Measurements from ENCODE around the gene PLK2. TPM values are rescaled to one million over a fixed set of nuclear protein-coding genes. Genes with fewer than 3 reads are reported as not detected.

PLK2 gene
- polyA plus RNA-seq, 2 donors, result 21.5 to 24.4 TPM

DNA sequence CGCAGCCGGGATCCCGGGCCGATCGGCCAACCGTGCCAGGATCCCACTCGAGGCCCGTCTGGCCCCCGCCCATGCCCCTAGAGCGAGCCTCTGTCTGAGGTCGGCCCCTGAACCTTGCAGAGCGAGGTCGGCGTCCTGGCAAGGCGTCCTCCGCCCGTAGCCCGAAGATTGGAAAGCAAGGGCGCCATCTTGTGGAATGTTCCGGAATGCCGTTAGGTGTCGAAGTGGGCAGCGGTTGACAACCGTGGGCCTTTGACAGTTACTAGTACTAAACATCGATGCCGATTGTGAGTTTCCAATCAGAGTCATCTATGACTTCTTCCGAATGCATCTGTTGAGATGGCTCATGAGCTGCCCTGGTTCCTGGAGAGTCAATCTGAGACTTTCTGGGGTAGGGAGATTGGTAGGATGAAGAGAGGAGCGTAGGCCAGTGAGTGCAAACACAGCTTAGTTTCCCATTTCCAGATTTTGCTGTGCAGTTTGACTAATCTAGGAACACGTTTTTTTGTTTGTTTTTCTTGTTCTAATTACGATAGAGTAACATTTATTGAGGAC lies 923 bp upstream of the PLK2 start:
- H3K27ac ChIP-seq (ENCODE audit: low read depth in 2 of 2, low read length in 1 of 2), result peak overlapping the region; percentile 93 to 97
- peaks cover 0 to 3% of the 10 kb centered on the region in 2 donors for H3K36me3 ChIP-seq (ENCODE audit: control insufficient read depth in 2 of 2, insufficient read depth in 2 of 2, low read length in 1 of 2)
- WGBS, 2 donors, result 6% methylated on average over 30 of the region's 30 CpGs
- no peaks in the 10 kb centered on the region for H3K4me1 ChIP-seq (ENCODE audit: control insufficient read depth in 2 of 2, insufficient read depth in 2 of 2, low read length in 1 of 2)
- no peaks in the 10 kb centered on the region for H3K27me3 ChIP-seq (ENCODE audit: control insufficient read depth in 1 of 2, insufficient read depth in 2 of 2, low read length in 2 of 2)
- peak overlapping the region; percentile 93 to 99 for H3K4me3 ChIP-seq (ENCODE audit: low read depth in 1 of 2, low read length in 2 of 2)
- H3K9me3 ChIP-seq (ENCODE audit: control insufficient read depth in 2 of 2, insufficient read depth in 1 of 2, low read depth in 1 of 2, low read length in 1 of 2), result no peaks in the 10 kb centered on the region

DNA sequence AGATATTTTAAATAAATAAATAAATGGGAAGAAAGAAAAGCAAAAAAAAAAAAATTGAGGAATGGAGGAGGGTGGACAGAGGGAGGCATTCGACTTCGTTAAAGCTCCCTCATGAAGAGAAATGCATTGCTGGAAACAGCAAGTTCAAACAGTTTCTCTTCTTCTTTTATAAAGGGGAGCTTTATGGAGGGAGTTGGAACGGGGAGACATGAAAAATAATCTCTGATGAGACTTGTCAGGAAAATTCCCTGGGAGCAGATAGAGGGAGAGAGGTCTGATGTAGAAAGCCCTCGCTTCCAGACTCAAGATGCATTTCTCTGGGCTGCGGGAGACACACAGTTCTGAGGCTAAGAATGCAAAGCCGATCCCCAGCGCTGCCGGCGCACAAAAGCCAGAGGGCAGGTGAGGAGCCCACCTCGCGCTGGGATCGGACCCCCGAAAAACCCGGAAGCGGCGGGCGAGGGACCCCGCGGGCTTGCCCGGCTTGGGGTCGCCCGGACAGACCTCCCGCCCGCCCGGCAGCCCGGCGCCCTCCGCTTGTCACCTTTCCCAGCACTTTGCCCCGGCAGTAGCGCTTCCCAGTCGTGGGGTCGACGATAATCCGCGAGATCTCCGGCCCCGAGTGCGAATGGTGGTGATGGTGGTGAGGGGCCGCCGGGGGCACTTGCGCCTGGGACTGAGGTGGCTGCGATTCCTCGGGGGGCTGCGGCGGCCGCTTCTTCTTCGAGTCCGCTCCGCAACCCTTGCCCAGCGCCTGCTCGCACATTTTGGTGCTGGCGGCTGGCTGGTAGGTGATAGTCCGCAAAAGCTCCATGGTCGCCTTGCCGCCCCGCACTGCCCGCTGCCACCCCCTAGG lies 512 bp downstream of the PLK2 start:
- Histone ChIP-seq H3K27me3 (ENCODE audit: control insufficient read depth in 1 of 2, insufficient read depth in 2 of 2, low read length in 2 of 2) (no peaks in the 10 kb centered on the region), H3K4me3 (ENCODE audit: low read depth in 1 of 2, low read length in 2 of 2) (peak overlapping the region; percentile 93 to 99), H3K4me1 (ENCODE audit: control insufficient read depth in 2 of 2, insufficient read depth in 2 of 2, low read length in 1 of 2) (peaks cover 0 to 2% of the 10 kb centered on the region in 2 donors), H3K9me3 (ENCODE audit: control insufficient read depth in 2 of 2, insufficient read depth in 1 of 2, low read depth in 1 of 2, low read length in 1 of 2) (no peaks in the 10 kb centered on the region), H3K36me3 (ENCODE audit: control insufficient read depth in 2 of 2, insufficient read depth in 2 of 2, low read length in 1 of 2) (peaks cover 4 to 11% of the 10 kb centered on the region in 2 donors), H3K27ac (ENCODE audit: low read depth in 2 of 2, low read length in 1 of 2) (peak overlapping the region; percentile 93 to 97)
- WGBS, 2 donors, result 1% methylated on average over 50 to 57 of the region's 57 CpGs

DNA sequence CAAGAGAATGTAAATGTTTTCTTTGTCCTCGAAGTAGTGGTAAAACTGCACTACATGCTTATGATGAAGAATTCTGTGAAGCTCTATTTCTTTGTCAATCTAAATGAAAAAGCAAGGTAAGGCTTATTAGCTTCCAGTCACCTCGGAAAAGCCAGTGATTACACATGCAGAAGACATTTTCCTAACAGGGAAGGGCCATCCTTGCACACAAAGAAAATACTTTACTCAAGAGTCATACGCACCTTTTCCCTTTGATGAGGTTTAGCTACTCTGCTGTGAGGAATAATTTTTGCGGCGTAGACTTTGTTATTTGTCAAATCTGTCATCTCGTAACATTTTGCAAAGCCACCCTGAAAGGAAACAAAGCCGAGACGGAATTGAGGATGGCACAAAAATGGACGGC lies 1.1 kb downstream of the PLK2 start:
- Histone ChIP-seq H3K36me3 (ENCODE audit: control insufficient read depth in 2 of 2, insufficient read depth in 2 of 2, low read length in 1 of 2) (peaks cover 6 to 11% of the 10 kb centered on the region in 2 donors), H3K4me1 (ENCODE audit: control insufficient read depth in 2 of 2, insufficient read depth in 2 of 2, low read length in 1 of 2) (peaks cover 0 to 4% of the 10 kb centered on the region in 2 donors), H3K9me3 (ENCODE audit: control insufficient read depth in 2 of 2, insufficient read depth in 1 of 2, low read depth in 1 of 2, low read length in 1 of 2) (no peaks in the 10 kb centered on the region), H3K27ac (ENCODE audit: low read depth in 2 of 2, low read length in 1 of 2) (peak overlapping the region; percentile 93 to 97), H3K27me3 (ENCODE audit: control insufficient read depth in 1 of 2, insufficient read depth in 2 of 2, low read length in 2 of 2) (no peaks in the 10 kb centered on the region), H3K4me3 (ENCODE audit: low read depth in 1 of 2, low read length in 2 of 2) (peak overlapping the region; percentile 93 to 99)
- 6 to 7% methylated on average over 9 of the region's 9 CpGs for WGBS, 2 donors

DNA sequence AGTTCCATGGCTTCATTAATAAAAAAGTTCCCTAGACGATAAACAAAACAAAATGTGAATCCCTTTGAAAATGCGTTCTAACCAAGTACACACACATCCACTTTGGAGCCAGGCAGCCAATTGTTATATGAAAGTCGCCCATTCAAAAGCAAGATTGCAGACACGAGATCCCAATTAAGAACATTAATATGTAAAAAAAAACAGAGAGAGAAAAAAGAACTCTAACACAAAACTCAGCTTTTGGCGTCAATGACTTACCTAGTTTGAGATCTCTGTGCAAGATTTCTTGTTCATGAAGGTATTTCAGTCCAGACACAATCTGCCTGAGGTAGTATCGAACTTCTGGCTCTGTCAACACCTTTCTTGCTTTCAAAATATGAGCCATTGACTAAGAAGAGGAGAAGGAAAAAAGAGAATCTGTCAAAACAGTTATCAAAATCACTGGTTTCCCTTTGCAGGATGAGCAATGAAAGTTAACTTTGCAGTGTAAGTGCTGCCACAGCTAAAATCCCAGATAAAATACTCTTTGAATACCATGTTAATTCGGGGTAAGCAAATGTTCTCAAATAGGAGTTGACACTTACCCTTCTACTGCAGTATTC lies 1.6 kb downstream of the PLK2 start:
- H3K4me1 ChIP-seq (ENCODE audit: control insufficient read depth in 2 of 2, insufficient read depth in 2 of 2, low read length in 1 of 2), result peaks cover 0 to 4% of the 10 kb centered on the region in 2 donors
- WGBS, 2 donors, result 29 to 32% methylated on average over 7 of the region's 7 CpGs
- H3K27ac ChIP-seq (ENCODE audit: low read depth in 2 of 2, low read length in 1 of 2), result peak overlapping the region in 1 of 2 donors; percentile 14

DNA sequence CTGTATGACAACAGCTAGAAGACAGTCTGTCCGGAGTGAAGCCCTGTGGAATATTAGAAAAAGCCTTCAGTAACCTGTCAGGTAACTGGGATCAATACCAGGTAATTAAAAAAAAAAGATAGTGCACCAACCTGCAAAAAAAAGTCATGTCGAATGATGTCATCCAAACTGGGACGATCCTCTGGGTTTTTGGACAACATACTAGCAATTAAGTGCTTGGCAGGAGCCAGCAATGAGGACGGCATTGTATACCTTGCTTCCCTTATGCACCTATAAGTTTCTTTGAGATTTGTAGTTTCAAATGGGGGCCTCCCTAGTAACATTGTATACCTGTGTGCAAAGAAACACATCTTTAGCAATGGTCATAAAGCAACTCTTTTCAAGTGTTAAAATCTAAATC lies 2.8 kb downstream of the PLK2 start:
- Histone ChIP-seq H3K4me3 (ENCODE audit: low read depth in 1 of 2, low read length in 2 of 2) (peak overlapping the region in 1 of 2 donors; percentile 93), H3K27ac (ENCODE audit: low read depth in 2 of 2, low read length in 1 of 2) (no peak overlapping the region), H3K9me3 (ENCODE audit: control insufficient read depth in 2 of 2, insufficient read depth in 1 of 2, low read depth in 1 of 2, low read length in 1 of 2) (no peaks in the 10 kb centered on the region), H3K27me3 (ENCODE audit: control insufficient read depth in 1 of 2, insufficient read depth in 2 of 2, low read length in 2 of 2) (no peaks in the 10 kb centered on the region), H3K36me3 (ENCODE audit: control insufficient read depth in 2 of 2, insufficient read depth in 2 of 2, low read length in 1 of 2) (peaks cover 6 to 11% of the 10 kb centered on the region in 2 donors), H3K4me1 (ENCODE audit: control insufficient read depth in 2 of 2, insufficient read depth in 2 of 2, low read length in 1 of 2) (peaks cover 0 to 4% of the 10 kb centered on the region in 2 donors)
- 29 to 56% methylated on average over 4 of the region's 4 CpGs for WGBS, 2 donors

More for the DNA sequence above, 1.6 kb downstream of the PLK2 start:
- H3K4me3 ChIP-seq (ENCODE audit: low read depth in 1 of 2, low read length in 2 of 2), result peak overlapping the region; percentile 93 to 99
- peaks cover 6 to 11% of the 10 kb centered on the region in 2 donors for H3K36me3 ChIP-seq (ENCODE audit: control insufficient read depth in 2 of 2, insufficient read depth in 2 of 2, low read length in 1 of 2)
- no peaks in the 10 kb centered on the region for H3K27me3 ChIP-seq (ENCODE audit: control insufficient read depth in 1 of 2, insufficient read depth in 2 of 2, low read length in 2 of 2)
- H3K9me3 ChIP-seq (ENCODE audit: control insufficient read depth in 2 of 2, insufficient read depth in 1 of 2, low read depth in 1 of 2, low read length in 1 of 2), result no peaks in the 10 kb centered on the region

DNA sequence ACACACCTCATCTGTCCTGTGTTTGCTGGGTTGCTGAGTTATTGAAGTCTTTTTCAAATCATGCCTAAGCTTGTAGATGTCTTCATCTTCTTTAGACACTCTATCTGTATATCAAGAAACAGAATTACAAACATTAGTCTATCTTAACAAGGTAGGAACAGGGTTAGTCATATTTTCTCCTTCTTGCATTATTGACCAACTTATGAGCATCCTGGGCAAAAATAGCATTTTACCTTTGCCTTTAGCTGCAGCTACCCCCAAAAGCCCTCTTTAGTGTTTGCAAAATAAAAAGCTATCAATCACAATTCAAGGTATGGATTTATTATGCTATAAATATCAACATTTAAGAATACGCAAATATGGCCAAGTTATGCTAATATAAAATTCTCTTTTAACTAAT lies 3.4 kb downstream of the PLK2 start:
- WGBS, 2 donors, result 55 to 72% methylated on average over 1 of the region's 1 CpG
- no peaks in the 10 kb centered on the region for H3K9me3 ChIP-seq (ENCODE audit: control insufficient read depth in 2 of 2, insufficient read depth in 1 of 2, low read depth in 1 of 2, low read length in 1 of 2)
- H3K27me3 ChIP-seq (ENCODE audit: control insufficient read depth in 1 of 2, insufficient read depth in 2 of 2, low read length in 2 of 2), result no peaks in the 10 kb centered on the region
- H3K27ac ChIP-seq (ENCODE audit: low read depth in 2 of 2, low read length in 1 of 2), result no peak overlapping the region
- H3K4me1 ChIP-seq (ENCODE audit: control insufficient read depth in 2 of 2, insufficient read depth in 2 of 2, low read length in 1 of 2), result peaks cover 0 to 4% of the 10 kb centered on the region in 2 donors
- H3K36me3 ChIP-seq (ENCODE audit: control insufficient read depth in 2 of 2, insufficient read depth in 2 of 2, low read length in 1 of 2), result peaks cover 6 to 11% of the 10 kb centered on the region in 2 donors
- H3K4me3 ChIP-seq (ENCODE audit: low read depth in 1 of 2, low read length in 2 of 2), result peak overlapping the region in 1 of 2 donors; percentile 93

DNA sequence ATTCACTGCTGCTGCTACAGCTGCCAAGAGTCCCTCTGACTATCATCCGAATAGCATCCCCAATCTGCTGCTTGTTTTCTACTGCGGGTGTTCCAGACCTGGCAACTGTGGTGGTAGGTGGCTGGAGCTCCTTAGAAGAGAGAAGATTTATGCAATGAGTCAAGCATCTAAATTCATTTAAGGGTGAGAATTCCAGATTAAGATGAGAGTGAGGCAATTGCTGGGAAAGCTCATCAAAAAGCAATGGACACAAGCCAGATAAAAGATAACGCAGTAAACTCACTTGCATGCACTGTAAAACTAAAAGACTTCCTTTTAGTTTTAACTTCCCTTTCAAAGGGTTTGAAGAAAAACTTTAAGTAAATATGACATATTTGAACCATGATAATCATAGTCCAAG lies 3.9 kb downstream of the PLK2 start:
- Histone ChIP-seq H3K27me3 (ENCODE audit: control insufficient read depth in 1 of 2, insufficient read depth in 2 of 2, low read length in 2 of 2) (no peaks in the 10 kb centered on the region), H3K9me3 (ENCODE audit: control insufficient read depth in 2 of 2, insufficient read depth in 1 of 2, low read depth in 1 of 2, low read length in 1 of 2) (no peaks in the 10 kb centered on the region), H3K4me3 (ENCODE audit: low read depth in 1 of 2, low read length in 2 of 2) (peak overlapping the region in 1 of 2 donors; percentile 93), H3K27ac (ENCODE audit: low read depth in 2 of 2, low read length in 1 of 2) (no peak overlapping the region), H3K4me1 (ENCODE audit: control insufficient read depth in 2 of 2, insufficient read depth in 2 of 2, low read length in 1 of 2) (peaks cover 0 to 4% of the 10 kb centered on the region in 2 donors), H3K36me3 (ENCODE audit: control insufficient read depth in 2 of 2, insufficient read depth in 2 of 2, low read length in 1 of 2) (peaks cover 6 to 11% of the 10 kb centered on the region in 2 donors)
- 48 to 61% methylated on average over 3 of the region's 3 CpGs for WGBS, 2 donors

DNA sequence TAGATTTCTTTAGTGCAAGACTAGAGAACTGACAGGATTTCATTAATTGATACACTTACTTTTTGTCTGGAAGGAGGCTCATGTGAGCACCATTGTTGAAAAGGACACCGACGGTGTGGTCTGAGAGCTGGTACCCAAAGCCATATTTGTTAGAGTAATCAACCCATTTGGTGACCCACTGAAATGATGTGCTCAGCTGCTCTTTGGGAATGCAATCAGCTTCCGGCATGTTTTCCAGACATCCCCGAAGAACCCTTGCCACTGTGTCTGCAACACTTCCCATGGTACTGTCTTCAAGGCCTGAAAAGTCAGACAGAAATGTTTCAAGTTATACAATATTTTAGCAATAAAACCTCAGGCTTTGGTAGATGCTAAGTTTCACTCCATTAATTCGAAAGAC lies 4.4 kb downstream of the PLK2 start:
- Histone ChIP-seq H3K36me3 (ENCODE audit: control insufficient read depth in 2 of 2, insufficient read depth in 2 of 2, low read length in 1 of 2) (peaks cover 6 to 11% of the 10 kb centered on the region in 2 donors), H3K27ac (ENCODE audit: low read depth in 2 of 2, low read length in 1 of 2) (no peak overlapping the region), H3K27me3 (ENCODE audit: control insufficient read depth in 1 of 2, insufficient read depth in 2 of 2, low read length in 2 of 2) (no peaks in the 10 kb centered on the region), H3K4me1 (ENCODE audit: control insufficient read depth in 2 of 2, insufficient read depth in 2 of 2, low read length in 1 of 2) (peaks cover 0 to 4% of the 10 kb centered on the region in 2 donors), H3K4me3 (ENCODE audit: low read depth in 1 of 2, low read length in 2 of 2) (peak overlapping the region in 1 of 2 donors; percentile 24), H3K9me3 (ENCODE audit: control insufficient read depth in 2 of 2, insufficient read depth in 1 of 2, low read depth in 1 of 2, low read length in 1 of 2) (no peaks in the 10 kb centered on the region)
- 61 to 90% methylated on average over 5 of the region's 5 CpGs for WGBS, 2 donors

DNA sequence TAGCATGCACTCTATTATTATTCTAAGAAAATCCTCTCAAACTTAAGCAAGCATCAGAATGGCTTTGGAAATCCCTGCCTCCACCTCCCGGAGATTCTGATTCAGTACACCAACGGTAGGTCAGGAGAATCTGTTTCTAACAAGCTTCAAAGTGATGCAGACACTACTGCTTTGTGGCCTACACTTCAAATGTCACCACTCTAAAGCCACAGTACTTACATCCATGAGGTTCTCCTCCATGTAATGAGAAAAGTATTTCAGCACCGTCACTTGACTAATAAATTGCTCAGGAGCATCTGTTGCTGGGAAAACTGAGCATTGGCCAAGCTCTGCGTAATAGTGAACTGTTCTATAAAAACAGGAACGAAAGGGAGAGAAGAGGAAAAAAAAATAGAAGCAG lies 4.8 kb downstream of the PLK2 start:
- Histone ChIP-seq H3K9me3 (ENCODE audit: control insufficient read depth in 2 of 2, insufficient read depth in 1 of 2, low read depth in 1 of 2, low read length in 1 of 2) (no peaks in the 10 kb centered on the region), H3K36me3 (ENCODE audit: control insufficient read depth in 2 of 2, insufficient read depth in 2 of 2, low read length in 1 of 2) (peaks cover 6 to 11% of the 10 kb centered on the region in 2 donors), H3K27ac (ENCODE audit: low read depth in 2 of 2, low read length in 1 of 2) (no peak overlapping the region), H3K27me3 (ENCODE audit: control insufficient read depth in 1 of 2, insufficient read depth in 2 of 2, low read length in 2 of 2) (no peaks in the 10 kb centered on the region), H3K4me3 (ENCODE audit: low read depth in 1 of 2, low read length in 2 of 2) (peak overlapping the region in 1 of 2 donors; percentile 24), H3K4me1 (ENCODE audit: control insufficient read depth in 2 of 2, insufficient read depth in 2 of 2, low read length in 1 of 2) (peaks cover 0 to 4% of the 10 kb centered on the region in 2 donors)
- WGBS, 2 donors, result 53 to 77% methylated on average over 5 of the region's 5 CpGs

Measured in esophagus (tissue), 2 donors.